Loucy (cell line): ENCODE data around the gene BLCAP.

Experiments
- EZH2phosphoT487 ChIP-seq: fragments of 200-600 bp; IDR thresholded peaks from 2 replicates; pipeline ENCODE4 v1.6.1; 2018; ENCODE audit warnings: antibody characterized with exemption, mild to moderate bottlenecking, moderate library complexity, borderline replicate concordance
- TF ChIP-seq, protein P1 (sequence below): fragments of 200-600 bp; sonication (generic); conservative IDR thresholded peaks from 2 replicates; pipeline ENCODE4 v1.5.1; 2014; ENCODE audit warnings: mild to moderate bottlenecking, antibody characterized with exemption, low read length

DNA sequence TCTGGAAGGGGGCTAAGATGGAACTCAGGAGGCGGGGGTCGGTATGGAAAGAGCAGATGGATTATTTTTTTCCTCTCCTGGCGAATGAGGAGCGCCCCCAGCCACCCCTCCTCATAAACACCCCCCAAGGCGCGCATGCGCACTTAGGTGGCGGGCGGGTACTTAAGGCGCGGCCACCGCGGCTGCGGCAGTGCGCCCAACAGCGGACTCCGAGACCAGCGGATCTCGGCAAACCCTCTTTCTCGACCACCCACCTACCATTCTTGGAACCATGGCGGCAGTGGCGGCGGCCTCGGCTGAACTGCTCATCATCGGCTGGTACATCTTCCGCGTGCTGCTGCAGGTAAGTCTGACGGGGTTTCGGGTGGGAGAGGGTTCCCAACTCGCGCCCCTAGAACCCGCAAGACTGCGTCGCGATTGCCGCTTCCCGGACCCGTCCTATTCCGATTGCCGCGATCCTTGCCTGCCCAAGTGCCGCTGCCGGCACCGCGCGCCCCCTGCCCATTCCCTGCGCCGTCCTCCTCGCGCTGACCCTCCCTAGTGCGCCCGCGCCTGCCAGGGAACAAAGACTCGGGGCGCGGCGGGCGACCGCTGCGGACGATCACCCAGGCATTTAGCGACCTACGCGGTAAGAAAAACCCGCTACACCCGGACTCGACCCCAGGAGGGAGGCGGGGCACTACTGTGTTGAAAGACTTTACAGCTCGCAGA lies 6.5 kb downstream of the BLCAP start, which contains the start of gene NNAT:
- TF ChIP-seq, protein P1, sequence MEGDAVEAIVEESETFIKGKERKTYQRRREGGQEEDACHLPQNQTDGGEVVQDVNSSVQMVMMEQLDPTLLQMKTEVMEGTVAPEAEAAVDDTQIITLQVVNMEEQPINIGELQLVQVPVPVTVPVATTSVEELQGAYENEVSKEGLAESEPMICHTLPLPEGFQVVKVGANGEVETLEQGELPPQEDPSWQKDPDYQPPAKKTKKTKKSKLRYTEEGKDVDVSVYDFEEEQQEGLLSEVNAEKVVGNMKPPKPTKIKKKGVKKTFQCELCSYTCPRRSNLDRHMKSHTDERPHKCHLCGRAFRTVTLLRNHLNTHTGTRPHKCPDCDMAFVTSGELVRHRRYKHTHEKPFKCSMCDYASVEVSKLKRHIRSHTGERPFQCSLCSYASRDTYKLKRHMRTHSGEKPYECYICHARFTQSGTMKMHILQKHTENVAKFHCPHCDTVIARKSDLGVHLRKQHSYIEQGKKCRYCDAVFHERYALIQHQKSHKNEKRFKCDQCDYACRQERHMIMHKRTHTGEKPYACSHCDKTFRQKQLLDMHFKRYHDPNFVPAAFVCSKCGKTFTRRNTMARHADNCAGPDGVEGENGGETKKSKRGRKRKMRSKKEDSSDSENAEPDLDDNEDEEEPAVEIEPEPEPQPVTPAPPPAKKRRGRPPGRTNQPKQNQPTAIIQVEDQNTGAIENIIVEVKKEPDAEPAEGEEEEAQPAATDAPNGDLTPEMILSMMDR: no peak
- no peak for TF ChIP-seq EZH2phosphoT487
